OCI-LY7 (cell line): ENCODE data around the gene ENO4. TPM values are rescaled to one million over a fixed set of nuclear protein-coding genes. Genes with fewer than 3 reads are reported as not detected.

Experiments
- BruUV-seq: library from RNA; stranded (reverse); fragments of 400-500 nt; replicated peaks from 2 replicates; lab custom pipeline; 2021; lab: Mats Ljungman, UMichigan
- CTCF ChIA-PET: fragments of 300-600 bp; sonication (Branson Sonifier 250); formaldehyde crosslinking; loops from one replicate; lab custom pipeline; 2022; ENCODE audit warnings: antibody characterized with exemption; ENCODE audit not compliant: unreplicated experiment; lab: Charles Lee
- POLR2A ChIA-PET: fragments of 300-600 bp; sonication (Branson Sonifier 250); formaldehyde crosslinking; loops from one replicate; lab custom pipeline; 2022; ENCODE audit warnings: antibody characterized with exemption; lab: Charles Lee
- DNase-seq: peaks from one replicate; pipeline ENCODE4 v3.0.0-alpha.2; 2015; ENCODE audit warnings: low spot score
- H2AFZ ChIP-seq: fragments of 200-600 bp; sonication (generic), shearing (Covaris generic); 2 replicates; pipeline ENCODE4 v1.6.1; 2014; ENCODE audit warnings: mild to moderate bottlenecking, antibody characterized with exemption, low read length, moderate library complexity
- H3K27ac ChIP-seq: fragments of 200-600 bp; sonication (generic); 2 replicates; pipeline ENCODE4 v1.5.1; 2014; ENCODE audit warnings: mixed run types, low read depth, mild to moderate bottlenecking, moderate library complexity, low read length, inconsistent platforms; ENCODE audit not compliant: poor library complexity, severe bottlenecking
- H3K36me3 ChIP-seq: fragments of 200-600 bp; sonication (generic); 2 replicates; pipeline ENCODE4 v1.6.1; 2014; ENCODE audit warnings: mild to moderate bottlenecking, antibody characterized with exemption, low read length, moderate library complexity, mixed read lengths; ENCODE audit not compliant: insufficient read depth
- H3K4me1 ChIP-seq: fragments of 200-600 bp; sonication (generic); 2 replicates; pipeline ENCODE4 v1.5.1; 2014; ENCODE audit warnings: mild to moderate bottlenecking, low read length; ENCODE audit not compliant: insufficient read depth, poor library complexity, severe bottlenecking
- H3K4me2 ChIP-seq: fragments of 200-600 bp; sonication (generic); 2 replicates; pipeline ENCODE4 v1.6.1; 2014; ENCODE audit warnings: mild to moderate bottlenecking, low read length
- H3K4me3 ChIP-seq: fragments of 200-600 bp; sonication (generic); 2 replicates; pipeline ENCODE4 v1.5.1; 2014; ENCODE audit warnings: mild to moderate bottlenecking, low read depth, low read length; ENCODE audit not compliant: poor library complexity, severe bottlenecking
- H3K79me2 ChIP-seq: fragments of 200-600 bp; sonication (generic); 2 replicates; pipeline ENCODE4 v1.6.1; 2016; ENCODE audit warnings: low read depth, mild to moderate bottlenecking, low read length, moderate library complexity, mixed read lengths; ENCODE audit not compliant: insufficient read depth
- H3K9me2 ChIP-seq: fragments of 200-600 bp; sonication (generic); 2 replicates; pipeline ENCODE4 v1.6.1; 2016; ENCODE audit warnings: mild to moderate bottlenecking, low read length, mixed read lengths; ENCODE audit not compliant: insufficient read depth
- H3K9me3 ChIP-seq: fragments of 200-600 bp; sonication (generic); 2 replicates; pipeline ENCODE4 v1.6.1; 2014; ENCODE audit warnings: mild to moderate bottlenecking, mixed run types, low read length, mixed read lengths
- H4K20me1 ChIP-seq: fragments of 200-600 bp; sonication (generic); 2 replicates; pipeline ENCODE4 v1.6.1; 2014; ENCODE audit warnings: mild to moderate bottlenecking, antibody characterized with exemption, low read length, moderate library complexity, mixed read lengths; ENCODE audit not compliant: insufficient read depth
- CTCF ChIP-seq: fragments of 200-600 bp; sonication (generic); conservative IDR thresholded peaks from 2 replicates; pipeline ENCODE4 v1.5.1; 2014; ENCODE audit warnings: mild to moderate bottlenecking, antibody characterized with exemption, low read length, moderate library complexity, mixed read lengths
- EZH2phosphoT487 ChIP-seq: fragments of 200-600 bp; sonication (generic); IDR thresholded peaks from 2 replicates; pipeline ENCODE4 v1.6.1; 2018; ENCODE audit warnings: low read depth, borderline replicate concordance, mild to moderate bottlenecking, mixed run types, antibody characterized with exemption, low read length, moderate library complexity, mixed read lengths
- intact Hi-C: fragments of 100-400 bp; cut with micrococcal nuclease; formaldehyde crosslinking; loops from one replicate; pipeline ENCODE4 v1.10.0; 2022; ENCODE audit not compliant: unreplicated experiment
- total RNA-seq, 2 experiments: library from RNA; depleted of rRNA in 1 of 2; stranded (reverse); fragments of >200 nt in 1 of 2; shearing (Covaris generic) in 1 of 2; gene quantifications; 2 replicates each; pipeline ENCODE4 v1.2.3, GENCODE V29; 2014 to 2022

The ENO4 gene
- total RNA-seq, 2 experiments from 2014 or later, result not detected

GRCh38 chr10:116912162-116912561, 62.9 kb downstream of the ENO4 start:
- intact Hi-C loops, result no loop called here
- Histone ChIP-seq H3K4me1 (no peaks in the 10 kb centered on the region), H2AFZ (no peak overlapping the region), H3K79me2 (no peaks in the 10 kb centered on the region), H3K9me3 (no peaks in the 10 kb centered on the region), H3K27ac (no peak overlapping the region), H3K9me2 (no peaks in the 10 kb centered on the region), H3K36me3 (no peaks in the 10 kb centered on the region), H3K4me3 (no peak overlapping the region), H4K20me1 (no peaks in the 10 kb centered on the region), H3K4me2 (no peak overlapping the region)
- ChIA-PET CTCF (no interaction called here), POLR2A (interaction anchor here (0.7 kb wide), 1 partner anchor 1264 kb away, joined by 3 read pairs; no protein-coding TSS in a partner anchor)
- no peak for TF ChIP-seq CTCF
- TF ChIP-seq EZH2phosphoT487, result no peak
- no TSS peak for BruUV-seq
- no peak for DNase-seq

GRCh38 chr10:116913695-116914094, 64.4 kb downstream of the ENO4 start:
- Histone ChIP-seq H3K4me3 (no peak overlapping the region), H3K36me3 (no peaks in the 10 kb centered on the region), H4K20me1 (no peaks in the 10 kb centered on the region), H3K9me2 (no peaks in the 10 kb centered on the region), H2AFZ (no peak overlapping the region), H3K79me2 (no peaks in the 10 kb centered on the region), H3K27ac (no peak overlapping the region), H3K4me1 (no peaks in the 10 kb centered on the region), H3K9me3 (no peaks in the 10 kb centered on the region), H3K4me2 (no peak overlapping the region)
- DNase-seq, result no peak
- intact Hi-C loops, result no loop called here
- ChIA-PET POLR2A (no interaction called here), CTCF (no interaction called here)
- TF ChIP-seq EZH2phosphoT487 (no peak), CTCF (no peak)
- BruUV-seq, result no TSS peak

- TF ChIP-seq EZH2phosphoT487, result no peak
- TF ChIP-seq CTCF, result no peak
- no peak overlapping the region for H3K27ac ChIP-seq
- H3K4me2 ChIP-seq, result no peak overlapping the region
- H3K4me3 ChIP-seq, result no peak overlapping the region
- BruUV-seq, result no TSS peak
- H3K9me3 ChIP-seq, result no peaks in the 10 kb centered on the region
- H3K9me2 ChIP-seq, result no peaks in the 10 kb centered on the region
- no peaks in the 10 kb centered on the region for H4K20me1 ChIP-seq
- no peaks in the 10 kb centered on the region for H3K79me2 ChIP-seq
- ChIA-PET POLR2A (no interaction called here), CTCF (no interaction called here)
- H2AFZ ChIP-seq, result no peak overlapping the region
- no peak for DNase-seq
- intact Hi-C loops, result no loop called here
- no peaks in the 10 kb centered on the region for H3K4me1 ChIP-seq
- no peaks in the 10 kb centered on the region for H3K36me3 ChIP-seq
These were observed 66.0 kb downstream of the ENO4 start for GRCh38 chr10:116915340-116915739.
